ENCODE measurements around the gene THSD4.

DNA sequence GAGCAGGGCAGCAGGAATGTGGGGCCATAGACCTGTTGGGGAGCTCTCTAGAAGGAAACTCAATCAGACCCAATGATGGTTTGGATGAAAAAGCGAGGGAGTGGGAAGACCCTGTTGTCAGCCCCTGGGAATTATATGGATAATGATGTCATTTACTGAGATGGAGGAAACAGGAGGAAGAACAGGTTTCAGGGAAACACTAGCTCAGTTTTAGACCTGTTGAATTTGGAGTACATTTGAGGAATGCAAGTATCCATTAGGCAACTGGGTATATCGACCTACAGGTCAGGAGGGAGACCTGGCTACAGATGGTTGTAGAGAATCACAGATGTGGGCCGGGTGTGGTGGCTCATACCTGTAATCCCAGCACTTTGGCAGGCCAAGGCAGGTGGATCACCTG, 428.1 kb downstream of the THSD4 start:
- no peak for TF ChIP-seq RAD21 (conservative IDR thresholded peaks at IDR 0.05 in 1 of 2, IDR thresholded peaks at IDR 0.05 in 1 of 2)
- TF ChIP-seq KDM1A (IDR thresholded peaks at IDR 0.05; ENCODE audit: low read depth), result no peak
- TF ChIP-seq, protein P1, sequence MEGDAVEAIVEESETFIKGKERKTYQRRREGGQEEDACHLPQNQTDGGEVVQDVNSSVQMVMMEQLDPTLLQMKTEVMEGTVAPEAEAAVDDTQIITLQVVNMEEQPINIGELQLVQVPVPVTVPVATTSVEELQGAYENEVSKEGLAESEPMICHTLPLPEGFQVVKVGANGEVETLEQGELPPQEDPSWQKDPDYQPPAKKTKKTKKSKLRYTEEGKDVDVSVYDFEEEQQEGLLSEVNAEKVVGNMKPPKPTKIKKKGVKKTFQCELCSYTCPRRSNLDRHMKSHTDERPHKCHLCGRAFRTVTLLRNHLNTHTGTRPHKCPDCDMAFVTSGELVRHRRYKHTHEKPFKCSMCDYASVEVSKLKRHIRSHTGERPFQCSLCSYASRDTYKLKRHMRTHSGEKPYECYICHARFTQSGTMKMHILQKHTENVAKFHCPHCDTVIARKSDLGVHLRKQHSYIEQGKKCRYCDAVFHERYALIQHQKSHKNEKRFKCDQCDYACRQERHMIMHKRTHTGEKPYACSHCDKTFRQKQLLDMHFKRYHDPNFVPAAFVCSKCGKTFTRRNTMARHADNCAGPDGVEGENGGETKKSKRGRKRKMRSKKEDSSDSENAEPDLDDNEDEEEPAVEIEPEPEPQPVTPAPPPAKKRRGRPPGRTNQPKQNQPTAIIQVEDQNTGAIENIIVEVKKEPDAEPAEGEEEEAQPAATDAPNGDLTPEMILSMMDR (IDR thresholded peaks at IDR 0.05), result no peak
- TF ChIP-seq POLR2A (IDR thresholded peaks at IDR 0.05; ENCODE audit: low read length), result no peak
- no peak for TF ChIP-seq EP300 (IDR thresholded peaks at IDR 0.05)

All from A549 (cell line).